Measurements from ENCODE around the gene CDH9.

Gene CDH9

DNA sequence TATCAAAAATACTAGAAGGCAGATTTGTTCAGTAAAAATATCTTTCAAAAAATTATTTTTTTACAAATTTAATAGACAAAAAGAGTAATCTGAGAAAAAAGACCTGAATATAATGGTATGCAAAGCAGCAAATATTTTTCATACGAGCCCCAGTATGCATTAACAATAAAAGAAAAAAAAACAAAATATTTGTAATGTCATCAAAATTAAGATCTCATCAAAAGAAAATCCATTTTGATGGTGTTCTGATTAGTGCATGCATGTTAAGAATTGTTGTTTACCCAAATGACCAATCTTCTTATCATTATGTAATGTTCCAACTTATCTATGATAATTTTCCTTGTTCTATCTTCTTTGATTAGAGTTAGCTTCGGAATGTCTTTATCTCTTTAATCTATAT is 106.1 kb downstream of the CDH9 start:
- TF ChIP-seq TCF12 (IDR thresholded peaks at IDR 0.05; ENCODE audit: low read depth) (no peak), CREB1 (IDR thresholded peaks at IDR 0.05; ENCODE audit: low read depth) (no peak)

DNA sequence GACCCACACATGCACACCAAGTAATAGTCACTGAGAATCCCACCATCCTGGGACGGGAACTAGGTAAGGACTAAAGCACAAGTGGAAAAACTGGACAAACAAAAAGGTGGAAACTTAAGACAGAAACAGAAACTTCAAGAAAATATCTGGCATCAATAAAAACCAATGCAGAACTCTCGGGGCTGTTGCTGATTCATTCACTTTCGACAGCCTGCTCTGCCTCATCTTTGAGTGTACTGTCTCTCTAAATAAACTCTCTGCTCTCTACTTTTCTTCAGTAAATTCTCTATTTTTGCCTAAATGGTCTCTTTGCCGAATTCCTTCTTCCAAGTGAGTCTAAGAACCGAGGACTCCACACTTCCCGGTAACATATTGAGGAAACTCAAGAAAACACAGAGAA is 116.9 kb downstream of the CDH9 start:
- TF ChIP-seq NFIC (IDR thresholded peaks at IDR 0.05), result no peak
- TF ChIP-seq EP300 (IDR thresholded peaks at IDR 0.05; ENCODE audit: borderline replicate concordance), result no peak
- no peak for TF ChIP-seq FOXM1 (IDR thresholded peaks at IDR 0.05; ENCODE audit: borderline replicate concordance, low read depth)
- no peak for TF ChIP-seq RAD21 (IDR thresholded peaks at IDR 0.05; ENCODE audit: low read depth)
- TF ChIP-seq, protein P1, sequence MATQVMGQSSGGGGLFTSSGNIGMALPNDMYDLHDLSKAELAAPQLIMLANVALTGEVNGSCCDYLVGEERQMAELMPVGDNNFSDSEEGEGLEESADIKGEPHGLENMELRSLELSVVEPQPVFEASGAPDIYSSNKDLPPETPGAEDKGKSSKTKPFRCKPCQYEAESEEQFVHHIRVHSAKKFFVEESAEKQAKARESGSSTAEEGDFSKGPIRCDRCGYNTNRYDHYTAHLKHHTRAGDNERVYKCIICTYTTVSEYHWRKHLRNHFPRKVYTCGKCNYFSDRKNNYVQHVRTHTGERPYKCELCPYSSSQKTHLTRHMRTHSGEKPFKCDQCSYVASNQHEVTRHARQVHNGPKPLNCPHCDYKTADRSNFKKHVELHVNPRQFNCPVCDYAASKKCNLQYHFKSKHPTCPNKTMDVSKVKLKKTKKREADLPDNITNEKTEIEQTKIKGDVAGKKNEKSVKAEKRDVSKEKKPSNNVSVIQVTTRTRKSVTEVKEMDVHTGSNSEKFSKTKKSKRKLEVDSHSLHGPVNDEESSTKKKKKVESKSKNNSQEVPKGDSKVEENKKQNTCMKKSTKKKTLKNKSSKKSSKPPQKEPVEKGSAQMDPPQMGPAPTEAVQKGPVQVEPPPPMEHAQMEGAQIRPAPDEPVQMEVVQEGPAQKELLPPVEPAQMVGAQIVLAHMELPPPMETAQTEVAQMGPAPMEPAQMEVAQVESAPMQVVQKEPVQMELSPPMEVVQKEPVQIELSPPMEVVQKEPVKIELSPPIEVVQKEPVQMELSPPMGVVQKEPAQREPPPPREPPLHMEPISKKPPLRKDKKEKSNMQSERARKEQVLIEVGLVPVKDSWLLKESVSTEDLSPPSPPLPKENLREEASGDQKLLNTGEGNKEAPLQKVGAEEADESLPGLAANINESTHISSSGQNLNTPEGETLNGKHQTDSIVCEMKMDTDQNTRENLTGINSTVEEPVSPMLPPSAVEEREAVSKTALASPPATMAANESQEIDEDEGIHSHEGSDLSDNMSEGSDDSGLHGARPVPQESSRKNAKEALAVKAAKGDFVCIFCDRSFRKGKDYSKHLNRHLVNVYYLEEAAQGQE (IDR thresholded peaks at IDR 0.05; ENCODE audit: low read depth), result no peak

DNA sequence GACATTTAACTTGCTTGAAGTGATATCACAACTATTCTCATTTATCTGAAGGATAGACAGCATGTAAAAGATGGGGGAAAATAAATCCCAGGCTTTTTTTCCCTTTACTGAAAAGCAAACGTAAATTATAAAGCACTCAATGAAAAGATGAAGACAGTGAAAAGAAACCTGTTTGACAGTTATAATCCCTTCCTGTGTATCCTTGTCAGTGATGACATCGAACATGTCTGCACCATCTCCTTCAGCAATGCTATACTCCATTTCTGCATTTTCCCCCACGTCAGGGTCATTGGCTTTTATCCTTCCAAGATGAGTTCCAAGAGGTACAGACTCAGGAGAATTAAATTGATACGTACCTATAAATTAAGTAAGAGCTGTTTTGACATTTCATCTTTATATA is 134.9 kb downstream of the CDH9 start:
- TF ChIP-seq RAD21 (IDR thresholded peaks at IDR 0.05; ENCODE audit: low read depth) (no peak), EP300 (IDR thresholded peaks at IDR 0.05; ENCODE audit: borderline replicate concordance) (no peak), CEBPB (IDR thresholded peaks at IDR 0.05) (no peak), EGR1 (IDR thresholded peaks at IDR 0.05) (no peak)
- TF ChIP-seq, protein P2, sequence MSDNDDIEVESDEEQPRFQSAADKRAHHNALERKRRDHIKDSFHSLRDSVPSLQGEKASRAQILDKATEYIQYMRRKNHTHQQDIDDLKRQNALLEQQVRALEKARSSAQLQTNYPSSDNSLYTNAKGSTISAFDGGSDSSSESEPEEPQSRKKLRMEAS (IDR thresholded peaks at IDR 0.05), result no peak
- TF ChIP-seq, protein P1 (IDR thresholded peaks at IDR 0.05; ENCODE audit: low read depth), result no peak

- TF ChIP-seq ZBTB7A (IDR thresholded peaks at IDR 0.05; ENCODE audit: low read depth), result no peak
- no peak for TF ChIP-seq NFIC (IDR thresholded peaks at IDR 0.05)
- TF ChIP-seq TEAD4 (IDR thresholded peaks at IDR 0.05), result peak; percentile 81
- 0 out of 2 replicates have a peak, but pooled peaks have one; percentile 12 for TF ChIP-seq RAD21 (IDR thresholded peaks at IDR 0.05; ENCODE audit: low read depth)
Observed at GRCh38 chr5:26894719-26895263, 143.6 kb downstream of the CDH9 start.

GRCh38 chr5:26893078-26893477 is 145.3 kb downstream of the CDH9 start:
- TF ChIP-seq RAD21 (IDR thresholded peaks at IDR 0.05; ENCODE audit: low read depth) (no peak), FOXM1 (IDR thresholded peaks at IDR 0.05; ENCODE audit: borderline replicate concordance, low read depth) (no peak)

- no peak for TF ChIP-seq CEBPB (IDR thresholded peaks at IDR 0.05)
Observed at GRCh38 chr5:26889815-26890214, 148.6 kb downstream of the CDH9 start.

DNA sequence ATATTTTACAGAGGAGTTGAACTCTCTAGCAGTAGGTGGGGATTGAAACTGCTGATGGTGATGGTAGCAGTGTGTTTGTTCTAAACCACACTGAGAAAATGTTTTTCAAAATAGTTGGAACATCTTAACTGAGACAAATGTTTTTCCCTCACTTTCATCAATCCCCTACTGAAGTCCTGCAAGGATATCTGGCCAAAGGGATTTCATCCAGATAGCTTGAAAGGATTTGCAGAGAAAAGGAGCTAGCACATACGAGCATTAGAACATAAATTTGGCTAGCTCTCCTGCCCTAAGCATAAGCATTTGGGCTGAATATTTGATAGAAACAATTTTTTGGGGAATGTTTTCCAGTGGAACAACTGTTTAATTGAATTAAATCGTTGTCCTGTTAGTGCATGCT is 153.9 kb downstream of the CDH9 start:
- TF ChIP-seq CREB1 (IDR thresholded peaks at IDR 0.05; ENCODE audit: low read depth) (no peak), TEAD4 (IDR thresholded peaks at IDR 0.05) (no peak), EP300 (IDR thresholded peaks at IDR 0.05; ENCODE audit: borderline replicate concordance) (no peak)

DNA sequence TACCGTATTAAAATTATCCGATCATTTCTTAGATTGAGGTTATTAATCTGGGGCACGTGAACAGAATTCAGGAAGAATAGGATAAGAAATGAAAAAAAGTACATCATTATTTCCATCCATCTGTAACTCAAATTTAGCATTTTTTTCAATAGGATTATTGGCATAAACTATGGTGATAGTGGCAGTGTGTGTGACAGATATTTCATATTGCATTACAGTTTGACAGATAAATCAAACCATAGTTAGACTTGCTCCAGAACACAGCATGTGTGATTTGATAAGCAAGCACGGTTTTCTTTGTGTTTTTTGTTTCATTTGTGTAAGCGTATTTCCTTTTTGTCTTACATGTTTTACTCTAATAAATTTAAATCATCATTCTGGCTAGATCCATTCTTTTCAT is 155.0 kb downstream of the CDH9 start:
- TF ChIP-seq RAD21 (IDR thresholded peaks at IDR 0.05; ENCODE audit: low read depth) (no peak), FOXM1 (IDR thresholded peaks at IDR 0.05; ENCODE audit: borderline replicate concordance, low read depth) (no peak), CREB1 (IDR thresholded peaks at IDR 0.05; ENCODE audit: low read depth) (no peak), CEBPB (IDR thresholded peaks at IDR 0.05) (no peak), TEAD4 (IDR thresholded peaks at IDR 0.05) (no peak), ZBTB7A (IDR thresholded peaks at IDR 0.05; ENCODE audit: low read depth) (no peak), YY1 (IDR thresholded peaks at IDR 0.05; ENCODE audit: low read depth) (no peak), EP300 (IDR thresholded peaks at IDR 0.05; ENCODE audit: borderline replicate concordance) (no peak), TAF1 (IDR thresholded peaks at IDR 0.05; ENCODE audit: low read depth) (no peak)
- TF ChIP-seq, protein P1 (IDR thresholded peaks at IDR 0.05; ENCODE audit: low read depth), result no peak
